Activated CD4-positive, CD25-positive, alpha-beta regulatory T cell treated with anti-CD3 and anti-CD28 coated beads, Interleukin-2, amount 50 U/mL, for 72 hours (primary cell): ENCODE measurements around the gene RNF214.
"Not testable (repeated sequence)": the region's sequence is repeated elsewhere in the genome, so short reads cannot be mapped to it uniquely, and the experiment has no call there.

Source experiments
- DNase-seq: peaks from one replicate; pipeline ENCODE4 v3.0.0; 2021

The RNF214 gene

DNA sequence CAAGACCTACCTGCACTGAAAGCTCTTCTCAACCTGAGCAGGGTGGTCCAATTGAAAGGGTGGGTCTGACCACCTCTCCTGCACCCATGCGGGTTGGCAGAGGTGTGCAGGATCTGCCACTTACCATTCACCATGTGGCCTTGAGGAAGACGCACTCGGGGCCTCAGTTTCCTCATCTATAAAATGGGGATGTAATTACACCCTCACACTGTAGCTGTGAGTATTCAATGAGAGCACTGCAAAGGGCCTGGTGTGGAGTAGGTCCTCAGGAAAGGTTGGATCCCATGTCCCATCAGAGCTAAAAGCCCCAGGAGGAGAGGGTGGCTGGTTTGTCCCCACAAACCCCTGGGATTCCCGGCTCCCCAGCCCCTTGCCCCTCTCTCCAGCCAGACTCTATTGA is 33.9 kb upstream of the RNF214 start:
- no peak for DNase-seq

DNA sequence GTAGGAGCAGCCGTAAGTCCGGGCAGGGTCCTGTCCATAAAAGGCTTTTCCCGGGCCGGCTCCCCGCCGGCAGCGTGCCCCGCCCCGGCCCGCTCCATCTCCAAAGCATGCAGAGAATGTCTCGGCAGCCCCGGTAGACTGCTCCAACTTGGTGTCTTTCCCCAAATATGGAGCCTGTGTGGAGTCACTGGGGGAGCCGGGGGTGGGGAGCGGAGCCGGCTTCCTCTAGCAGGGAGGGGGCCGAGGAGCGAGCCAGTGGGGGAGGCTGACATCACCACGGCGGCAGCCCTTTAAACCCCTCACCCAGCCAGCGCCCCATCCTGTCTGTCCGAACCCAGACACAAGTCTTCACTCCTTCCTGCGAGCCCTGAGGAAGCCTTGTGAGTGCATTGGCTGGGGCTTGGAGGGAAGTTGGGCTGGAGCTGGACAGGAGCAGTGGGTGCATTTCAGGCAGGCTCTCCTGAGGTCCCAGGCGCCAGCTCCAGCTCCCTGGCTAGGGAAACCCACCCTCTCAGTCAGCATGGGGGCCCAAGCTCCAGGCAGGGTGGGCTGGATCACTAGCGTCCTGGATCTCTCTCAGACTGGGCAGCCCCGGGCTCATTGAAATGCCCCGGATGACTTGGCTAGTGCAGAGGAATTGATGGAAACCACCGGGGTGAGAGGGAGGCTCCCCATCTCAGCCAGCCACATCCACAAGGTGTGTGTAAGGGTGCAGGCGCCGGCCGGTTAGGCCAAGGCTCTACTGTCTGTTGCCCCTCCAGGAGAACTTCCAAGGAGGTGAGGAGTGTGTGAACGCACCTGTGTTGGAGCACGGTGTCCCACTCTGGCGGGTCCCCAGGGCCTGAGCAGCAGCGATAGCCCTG is 33.2 kb upstream of the RNF214 start, which contains the start of gene TAGLN:
Gene TAGLN (plus strand): TSS at position 318 of the 863 bp plus-strand sequence. CDS start 3,644 bp downstream, outside the sequence.
- no peak for DNase-seq

DNA sequence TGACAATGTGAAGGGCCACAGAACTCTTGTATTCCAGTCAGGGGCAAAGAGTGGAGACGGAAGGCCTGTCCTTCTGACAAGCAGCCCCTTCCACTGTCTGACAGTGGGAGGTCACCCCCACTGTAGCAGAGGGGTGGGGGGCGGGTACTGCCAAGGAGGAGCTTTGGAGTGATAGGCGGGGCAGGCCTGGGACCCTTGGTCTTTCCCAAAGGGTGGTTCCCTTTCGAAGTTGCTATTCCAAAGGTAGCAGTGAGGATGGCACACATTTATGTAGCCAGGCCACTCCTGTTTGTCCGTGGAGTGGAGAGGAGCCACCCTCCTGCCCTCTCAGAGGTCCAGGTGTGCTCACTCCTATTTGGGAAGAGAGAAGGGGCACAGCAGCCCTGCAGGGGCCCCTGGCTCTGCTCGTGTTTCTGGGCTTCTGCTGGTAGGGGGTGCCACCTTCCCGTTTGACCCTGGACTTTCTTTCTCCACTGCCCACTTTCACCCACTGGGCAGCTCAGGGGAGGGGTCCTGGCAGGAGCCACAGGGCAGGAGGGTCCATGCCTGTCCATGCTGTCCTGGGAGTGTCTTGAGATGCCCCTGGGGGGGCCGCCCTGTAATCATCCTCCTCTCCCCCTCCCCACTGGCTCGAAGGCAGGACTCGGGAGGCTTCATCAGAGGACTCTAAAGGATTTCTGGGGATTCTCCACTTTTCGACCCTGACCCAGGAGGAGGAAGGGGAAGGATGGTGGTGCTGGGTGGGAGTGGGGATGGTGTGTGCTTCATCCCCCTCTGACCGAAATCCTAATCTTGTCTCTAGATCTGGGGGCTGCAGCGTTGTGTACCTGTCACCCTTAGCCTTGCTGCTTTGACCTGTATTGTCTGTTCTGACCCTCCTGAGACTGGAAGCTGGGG is 32.3 kb upstream of the RNF214 start:
- DNase-seq = no peak

DNA sequence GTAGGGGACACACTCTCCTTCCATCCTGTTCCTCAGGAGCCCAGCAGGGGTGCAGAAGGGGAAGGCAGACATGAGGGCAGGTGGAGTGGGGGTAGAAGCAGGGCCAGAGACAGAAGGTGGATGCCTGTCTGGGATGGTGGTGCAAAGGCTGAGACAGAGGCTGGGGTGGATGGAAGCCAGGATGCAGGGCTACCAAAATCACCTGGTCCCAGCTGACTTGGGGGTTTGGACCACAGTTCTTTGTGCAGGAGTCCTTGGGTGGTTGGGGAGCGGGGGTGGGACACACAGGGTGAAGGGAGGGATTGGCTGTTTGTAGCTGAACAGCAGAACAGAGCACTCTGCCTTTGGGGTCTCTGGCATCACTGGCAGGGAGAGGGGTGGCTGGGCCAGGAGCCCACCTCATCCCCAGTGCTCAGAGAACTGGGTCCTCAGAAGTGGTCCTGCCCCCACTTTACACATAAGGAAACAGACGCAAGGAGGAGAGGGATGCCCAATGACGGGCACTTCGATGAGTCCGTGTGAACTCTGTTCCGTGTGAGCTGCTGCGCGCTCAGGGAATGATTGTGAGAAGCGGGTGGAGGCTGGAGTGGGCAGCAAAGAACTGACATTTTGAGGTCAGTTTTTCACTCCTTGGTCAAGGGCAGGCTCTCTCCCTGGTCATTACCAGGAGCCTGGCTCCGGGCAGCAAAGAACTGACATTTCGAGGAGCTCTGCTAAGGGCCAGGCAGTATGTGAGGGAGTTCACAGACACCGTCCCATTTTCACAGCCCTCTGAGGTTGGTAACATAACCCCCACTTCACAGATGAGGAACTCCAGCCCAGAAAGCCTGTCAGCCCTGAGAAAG is 31.4 kb upstream of the RNF214 start:
- no peak for DNase-seq

DNA sequence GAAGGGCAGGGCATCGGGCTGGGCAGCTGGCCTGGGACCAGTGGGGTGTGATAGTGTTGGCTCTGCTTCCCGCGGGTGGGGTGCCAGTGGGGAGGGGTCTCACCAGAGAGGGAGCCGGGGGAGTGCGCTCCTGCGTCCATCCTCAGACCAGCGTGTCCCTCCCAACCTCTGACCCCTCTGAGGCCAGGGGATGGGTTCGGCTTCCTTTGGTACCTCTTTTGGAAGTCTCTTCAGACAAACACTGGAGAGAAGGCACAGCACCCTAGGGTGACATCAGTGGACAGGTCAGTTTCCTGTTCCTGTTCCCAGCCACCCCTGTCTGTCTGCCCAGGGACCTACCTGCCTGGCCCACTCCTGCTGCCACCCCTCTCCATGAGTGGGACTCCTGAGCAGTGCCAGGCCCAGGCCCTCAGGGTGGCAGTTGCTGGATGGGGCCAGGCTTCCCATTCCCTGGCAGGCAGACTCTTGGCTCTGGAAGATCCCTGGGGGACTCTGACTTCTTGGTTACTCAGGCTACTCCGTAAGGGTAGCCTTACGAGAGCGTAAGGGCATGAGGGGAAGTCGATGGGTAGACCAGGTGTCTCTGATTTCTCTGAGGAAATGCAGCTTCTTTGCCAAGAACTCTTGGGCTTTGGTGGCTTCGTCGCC is 30.7 kb upstream of the RNF214 start:
- DNase-seq = no peak

DNA sequence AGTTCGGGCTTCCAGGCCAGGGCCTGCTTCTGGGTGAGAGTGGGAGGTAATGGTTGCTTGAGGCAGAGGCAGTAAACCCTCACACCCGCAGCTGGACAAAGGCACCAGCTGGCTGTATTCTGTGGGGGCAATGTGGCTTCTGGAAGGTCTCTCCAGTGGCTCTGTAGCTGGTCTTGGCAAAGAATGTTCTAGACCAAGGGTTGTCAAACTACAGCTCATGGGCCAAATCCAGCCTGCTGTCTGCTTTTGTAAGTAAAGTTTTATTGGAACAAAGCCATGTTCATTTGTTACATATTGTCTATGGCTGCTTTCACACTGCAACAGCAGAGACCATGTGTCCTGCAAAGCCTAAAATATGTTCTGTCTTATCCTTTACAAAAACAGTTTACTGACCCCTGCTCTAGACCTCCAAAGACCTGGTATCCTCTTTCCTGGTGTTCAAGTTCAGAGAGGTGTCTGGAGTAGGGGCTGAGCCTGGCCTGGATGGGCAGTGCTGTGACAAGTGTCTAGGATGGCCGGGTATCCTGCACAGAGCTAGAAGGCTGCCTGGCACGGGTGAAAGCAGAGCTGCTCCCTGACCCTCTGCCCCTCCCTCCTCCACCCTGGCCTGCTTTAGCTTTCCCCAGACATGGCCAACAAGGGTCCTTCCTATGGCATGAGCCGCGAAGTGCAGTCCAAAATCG is 29.9 kb upstream of the RNF214 start:
- DNase-seq = no peak

DNA sequence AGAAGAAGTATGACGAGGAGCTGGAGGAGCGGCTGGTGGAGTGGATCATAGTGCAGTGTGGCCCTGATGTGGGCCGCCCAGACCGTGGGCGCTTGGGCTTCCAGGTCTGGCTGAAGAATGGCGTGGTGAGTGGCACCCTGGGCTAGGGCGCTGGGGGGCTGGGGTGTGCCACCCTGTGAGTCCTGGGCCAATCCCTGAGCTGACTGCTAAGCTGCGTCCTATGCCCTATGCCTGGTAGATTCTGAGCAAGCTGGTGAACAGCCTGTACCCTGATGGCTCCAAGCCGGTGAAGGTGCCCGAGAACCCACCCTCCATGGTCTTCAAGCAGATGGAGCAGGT is 29.4 kb upstream of the RNF214 start:
- DNase-seq = no peak

DNA sequence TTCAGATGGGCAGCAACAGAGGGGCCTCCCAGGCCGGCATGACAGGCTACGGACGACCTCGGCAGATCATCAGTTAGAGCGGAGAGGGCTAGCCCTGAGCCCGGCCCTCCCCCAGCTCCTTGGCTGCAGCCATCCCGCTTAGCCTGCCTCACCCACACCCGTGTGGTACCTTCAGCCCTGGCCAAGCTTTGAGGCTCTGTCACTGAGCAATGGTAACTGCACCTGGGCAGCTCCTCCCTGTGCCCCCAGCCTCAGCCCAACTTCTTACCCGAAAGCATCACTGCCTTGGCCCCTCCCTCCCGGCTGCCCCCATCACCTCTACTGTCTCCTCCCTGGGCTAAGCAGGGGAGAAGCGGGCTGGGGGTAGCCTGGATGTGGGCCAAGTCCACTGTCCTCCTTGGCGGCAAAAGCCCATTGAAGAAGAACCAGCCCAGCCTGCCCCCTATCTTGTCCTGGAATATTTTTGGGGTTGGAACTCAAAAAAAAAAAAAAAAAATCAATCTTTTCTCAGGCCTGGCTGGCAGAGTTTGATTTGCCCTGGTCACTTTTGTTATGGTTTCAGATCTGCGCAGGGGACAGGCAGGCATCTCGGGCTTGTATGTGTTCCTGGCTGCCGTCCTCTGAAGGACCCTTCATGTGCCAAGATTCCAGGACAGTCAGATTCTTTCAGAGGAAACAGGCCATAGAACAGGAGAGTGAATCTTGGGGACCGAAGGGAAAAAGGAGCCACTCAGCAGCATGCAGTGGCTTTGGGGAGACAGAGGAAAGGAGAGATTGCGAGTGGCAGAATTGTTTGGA is 28.0 kb upstream of the RNF214 start:
- no peak for DNase-seq

DNA sequence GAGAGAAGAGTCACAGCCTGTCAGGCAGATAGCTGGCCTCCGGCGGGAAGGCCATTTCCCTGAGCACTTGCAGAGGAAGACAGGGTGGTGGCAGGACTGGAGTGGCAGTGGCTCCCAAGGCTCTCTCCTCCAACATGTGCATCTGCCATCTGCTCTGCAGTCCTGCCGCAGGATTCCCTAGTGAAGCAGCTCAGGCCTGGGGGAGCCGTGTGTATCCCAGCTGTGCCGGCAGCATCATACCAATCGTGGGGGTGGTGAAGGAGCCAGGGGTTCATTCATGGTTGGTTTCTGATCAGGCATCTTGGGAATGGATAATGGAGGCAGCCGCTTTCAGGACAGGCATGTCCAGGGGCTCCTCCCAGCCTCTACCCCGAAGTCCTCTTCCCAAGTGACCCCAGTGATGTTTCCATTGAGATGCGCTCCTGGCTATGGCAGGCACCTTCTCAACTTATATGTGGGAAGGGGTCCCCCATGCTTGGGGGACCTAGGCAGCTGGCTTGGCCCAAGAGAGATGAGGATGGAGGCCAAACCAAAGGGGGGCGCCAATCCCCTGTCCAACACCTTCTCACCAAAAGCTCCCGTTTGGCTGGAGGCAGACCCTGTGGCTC is 27.2 kb upstream of the RNF214 start:
- DNase-seq = no peak

DNA sequence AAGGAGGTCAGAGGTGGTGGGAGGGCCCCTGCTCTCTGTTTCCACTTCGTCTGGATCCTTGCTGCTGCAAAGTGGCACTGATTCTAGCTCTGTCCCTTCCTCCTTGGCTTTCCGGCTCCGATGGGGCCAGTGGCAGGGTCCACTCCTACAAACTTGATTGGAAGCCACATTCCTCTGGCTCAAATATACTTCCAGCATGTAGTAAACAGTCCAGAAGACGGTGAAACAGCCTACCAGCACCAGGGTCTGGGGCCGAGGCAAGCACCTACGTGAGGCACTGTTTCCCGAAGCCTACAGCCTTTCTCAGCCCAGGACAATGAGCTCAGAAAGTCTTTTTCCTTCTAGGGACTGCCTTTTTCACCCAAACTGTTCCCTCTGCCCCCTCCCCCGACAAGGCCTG is 26.4 kb upstream of the RNF214 start:
- not testable (repeated sequence) for DNase-seq

DNA sequence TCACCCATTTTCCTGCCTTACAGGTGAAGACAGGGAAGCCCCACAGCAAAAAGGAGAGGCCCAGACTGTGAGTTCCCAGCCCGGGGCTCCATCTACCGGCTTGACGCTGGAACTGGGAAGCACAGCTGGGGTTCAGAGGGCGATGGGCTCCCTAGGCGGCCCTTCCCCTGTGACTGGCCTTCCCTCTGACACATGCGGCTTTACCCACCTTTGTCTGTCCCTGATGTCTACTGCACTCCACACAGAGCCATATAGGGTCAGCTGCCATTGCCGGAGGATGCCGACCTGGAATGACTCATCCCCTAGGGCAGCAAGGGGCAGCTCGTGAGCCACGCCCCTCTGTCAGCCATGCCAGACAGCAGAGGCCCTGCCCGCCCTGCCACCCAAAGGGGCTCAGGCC is 25.6 kb upstream of the RNF214 start:
- not testable (repeated sequence) for DNase-seq

DNA sequence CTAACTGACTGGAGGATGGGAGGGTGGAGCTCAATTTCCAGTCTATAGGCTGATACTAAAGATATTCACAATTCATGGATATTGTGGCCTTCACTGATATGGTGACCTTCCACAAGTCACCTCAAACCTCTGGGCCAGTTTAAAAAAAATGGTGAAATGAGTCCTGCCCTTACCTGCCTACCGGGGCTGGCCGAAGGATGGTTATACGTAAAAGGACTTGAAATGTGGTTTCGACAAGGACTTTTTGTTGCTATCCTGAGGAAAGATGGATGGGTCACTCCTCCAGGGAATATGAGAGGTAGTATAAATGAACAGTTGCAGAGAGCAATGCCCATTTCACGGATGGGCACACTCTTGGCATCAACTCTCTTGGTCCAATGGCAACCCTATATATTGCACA is 25.0 kb upstream of the RNF214 start:
- DNase-seq = not testable (repeated sequence)

DNA sequence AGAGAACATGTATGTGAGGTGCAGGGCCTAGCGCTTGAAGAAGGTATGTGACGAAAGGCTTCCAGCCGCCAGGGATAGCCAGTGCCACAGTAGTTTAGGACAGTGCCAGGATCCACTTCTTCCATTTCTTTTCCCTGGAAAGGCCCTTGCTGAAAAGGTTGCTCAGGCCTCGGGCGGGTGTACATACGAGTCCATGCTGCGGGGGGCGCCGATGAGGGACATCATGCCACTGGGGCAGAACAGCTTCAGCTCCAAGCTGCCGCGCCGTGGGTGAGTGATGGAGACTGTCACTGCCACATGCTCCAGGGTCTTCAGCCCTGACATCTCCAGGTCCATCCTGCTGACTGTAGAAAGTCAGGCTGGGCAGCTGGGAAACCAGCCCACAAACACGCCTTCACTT is 23.8 kb upstream of the RNF214 start:
- DNase-seq = not testable (repeated sequence)

DNA sequence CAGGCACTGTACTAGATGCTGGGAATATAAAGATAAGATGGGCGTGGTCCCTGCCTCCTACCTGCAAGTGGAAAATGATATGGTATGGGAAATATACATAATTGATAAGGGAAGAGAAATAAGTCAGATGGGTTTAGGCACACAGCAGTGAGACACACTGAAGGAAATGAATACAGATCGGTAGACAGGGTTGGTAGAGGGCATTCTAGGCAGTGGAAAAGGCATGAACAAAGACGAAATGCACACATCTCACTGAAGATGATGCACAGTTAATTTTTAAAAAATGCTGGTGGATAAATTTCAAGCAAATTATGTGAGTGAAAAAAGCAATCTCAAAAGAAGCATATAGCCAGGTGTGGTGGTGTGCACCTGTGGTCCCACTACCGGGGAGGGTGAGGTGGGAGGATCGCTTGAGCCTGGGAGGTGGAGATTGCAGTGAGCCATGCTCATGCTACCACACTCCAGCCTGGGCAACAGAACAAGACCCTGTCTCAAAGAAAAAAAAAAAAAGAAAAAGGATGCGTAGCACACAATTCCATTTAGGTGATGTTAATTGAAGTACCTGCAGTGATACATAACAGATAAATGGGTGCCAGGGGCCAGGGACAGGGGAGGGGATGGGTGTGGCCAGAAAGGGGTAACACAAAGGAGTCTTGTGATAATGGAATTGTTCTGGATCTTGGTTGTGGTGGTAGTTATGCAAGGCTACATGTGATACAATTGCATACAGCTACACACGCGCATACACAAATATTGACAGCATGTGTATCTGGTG is 22.9 kb upstream of the RNF214 start:
- DNase-seq = not testable (repeated sequence)

DNA sequence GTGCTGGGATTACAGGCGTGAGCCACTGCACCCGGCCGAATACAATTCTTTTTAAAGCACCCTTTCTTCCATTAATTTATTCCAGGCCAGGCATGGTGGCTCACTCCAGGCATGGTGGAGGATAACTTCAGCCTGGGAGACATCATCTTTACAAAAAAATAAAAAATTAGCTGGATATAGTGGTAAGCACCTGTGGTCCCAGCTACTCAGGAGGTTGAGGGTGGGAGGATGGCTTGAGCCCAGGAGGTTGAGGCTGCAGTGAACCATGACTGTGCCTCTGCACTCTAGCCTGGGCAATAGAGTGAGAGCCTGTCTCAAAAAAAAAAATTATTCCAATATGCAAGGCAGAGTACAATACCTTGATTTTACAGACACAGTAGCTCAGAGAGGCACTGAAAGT is 21.9 kb upstream of the RNF214 start:
- no peak for DNase-seq

DNA sequence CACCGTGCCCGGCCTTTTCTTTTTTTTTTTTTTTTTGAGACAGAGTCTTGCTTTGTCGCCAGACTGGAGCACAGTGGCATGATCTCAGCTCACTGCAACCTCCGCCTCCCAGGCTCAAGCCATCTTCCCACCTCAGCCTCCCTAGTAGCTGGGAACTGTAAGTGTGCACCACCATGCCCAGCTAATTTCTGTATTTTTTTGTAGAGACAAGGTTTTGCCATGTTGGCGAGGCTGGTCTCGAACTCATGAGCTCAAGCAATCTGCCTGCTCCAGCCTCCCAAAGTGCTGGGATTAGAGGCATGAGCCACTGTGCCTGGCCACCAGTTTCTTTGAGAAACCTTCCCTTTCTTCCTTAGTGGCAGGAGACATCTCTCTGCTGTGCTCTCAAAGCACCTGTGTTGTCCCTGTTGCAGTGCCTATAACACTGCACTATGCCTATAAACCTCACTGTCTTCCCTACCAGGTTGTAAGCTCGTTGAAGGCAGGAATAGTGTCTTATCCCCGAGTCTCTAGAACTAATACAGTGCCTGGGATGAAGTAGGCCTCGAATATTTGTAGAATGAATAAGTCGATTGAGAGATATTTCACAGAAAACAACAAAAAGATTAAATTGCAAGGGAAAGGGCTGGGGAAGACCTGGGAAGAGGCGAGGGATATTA is 19.6 kb upstream of the RNF214 start:
- DNase-seq = no peak

DNA sequence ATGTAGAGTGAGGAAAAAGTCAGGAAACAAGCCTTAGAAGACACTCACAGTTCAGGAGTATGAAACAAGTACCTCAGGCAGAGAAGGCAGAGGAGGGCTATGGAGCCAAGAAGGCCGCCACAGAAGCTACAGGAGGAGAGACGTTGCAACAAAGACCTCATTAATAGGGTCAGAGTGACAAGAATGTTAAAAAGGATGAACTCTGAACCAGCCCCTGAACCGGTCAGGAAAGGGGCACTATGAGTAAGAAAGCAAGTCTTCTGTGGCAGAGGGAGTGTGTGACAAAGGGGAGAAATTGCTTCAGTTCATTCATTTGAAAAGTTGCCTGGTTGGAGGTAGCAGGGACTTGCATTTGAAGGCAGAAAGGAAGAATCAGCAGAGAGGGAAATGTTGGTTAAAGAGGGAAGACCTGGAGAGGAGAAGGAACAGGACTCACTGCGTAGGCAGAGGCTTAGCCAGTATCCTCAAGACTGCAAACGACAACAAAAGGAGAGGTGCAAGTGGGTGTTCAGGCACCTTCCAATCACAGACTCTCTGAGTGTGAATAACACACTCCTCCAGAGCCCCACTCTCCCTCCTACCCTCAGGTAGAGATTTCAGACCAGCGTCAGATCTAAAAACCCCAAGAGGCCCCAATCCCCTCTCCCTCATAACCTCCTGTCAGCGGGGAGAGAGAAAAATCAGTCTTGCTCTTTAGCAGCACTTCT is 17.9 kb upstream of the RNF214 start:
- no peak for DNase-seq
